A673 (cell line): ENCODE measurements around the gene CCDC102A. TPM values are rescaled to one million over a fixed set of nuclear protein-coding genes. Genes with fewer than 3 reads are reported as not detected.
"Not testable (repeated sequence)": the region's sequence is repeated elsewhere in the genome, so short reads cannot be mapped to it uniquely, and the experiment has no call there.

Source experiments
- BruUV-seq: library from RNA; stranded (reverse); fragments of 400-500 nt; replicated peaks from 2 replicates; lab custom pipeline; 2021; lab: Mats Ljungman, UMichigan
- CTCF ChIA-PET: fragments of 300-600 bp; sonication (Branson Sonifier 250); formaldehyde crosslinking; loops from one replicate; lab custom pipeline; 2022; ENCODE audit warnings: antibody characterized with exemption; lab: Charles Lee
- POLR2A ChIA-PET: fragments of 300-600 bp; sonication (Branson Sonifier 250); formaldehyde crosslinking; loops from one replicate; lab custom pipeline; 2022; ENCODE audit warnings: antibody characterized with exemption; ENCODE audit not compliant: low non-redundant PET; lab: Charles Lee
- DNase-seq: peaks from one replicate; pipeline ENCODE4 v3.0.0-alpha.2; 2015; ENCODE audit warnings: low spot score
- H3K27ac ChIP-seq: fragments of 200-600 bp; sonication (generic); 2 replicates; pipeline ENCODE4 v1.5.1; 2016; ENCODE audit warnings: mixed run types, low read depth, mild to moderate bottlenecking, mixed read lengths, antibody characterized with exemption, low read length; ENCODE audit not compliant: poor library complexity, severe bottlenecking
- H3K27me3 ChIP-seq: fragments of 200-600 bp; sonication (generic); replicated peaks from 2 replicates; pipeline ENCODE4 v1.6.1; 2017; ENCODE audit warnings: mixed run types, low read depth, mild to moderate bottlenecking, mixed read lengths, antibody characterized with exemption, low read length; ENCODE audit not compliant: insufficient read depth, poor library complexity
- H3K36me3 ChIP-seq: fragments of 200-600 bp; sonication (generic); 2 replicates; pipeline ENCODE4 v1.6.1; 2016; ENCODE audit warnings: mixed run types, mild to moderate bottlenecking, mixed read lengths, antibody characterized with exemption, low read length; ENCODE audit not compliant: insufficient read depth, poor library complexity, severe bottlenecking
- H3K4me1 ChIP-seq: fragments of 200-600 bp; sonication (generic); 2 replicates; pipeline ENCODE4 v1.6.1; 2017; ENCODE audit warnings: mixed run types, mild to moderate bottlenecking, mixed read lengths, antibody characterized with exemption, low read length; ENCODE audit not compliant: insufficient read depth, poor library complexity, severe bottlenecking
- H3K4me3 ChIP-seq: fragments of 200-600 bp; sonication (generic); 2 replicates; pipeline ENCODE4 v1.5.1; 2016; ENCODE audit warnings: low read depth, mixed run types, mild to moderate bottlenecking, mixed read lengths, low read length; ENCODE audit not compliant: poor library complexity, severe bottlenecking
- H3K9me3 ChIP-seq: fragments of 200-600 bp; sonication (generic); 2 replicates; pipeline ENCODE4 v1.6.1; 2016; ENCODE audit warnings: mixed run types, low read depth, mild to moderate bottlenecking, mixed read lengths, antibody characterized with exemption, low read length; ENCODE audit not compliant: poor library complexity, severe bottlenecking
- CTCF ChIP-seq: fragments of 300-800, 200-600 bp; sonication (generic); conservative IDR thresholded peaks from 2 replicates; pipeline ENCODE4 v1.5.1; 2017; ENCODE audit warnings: low read depth, mild to moderate bottlenecking, antibody characterized with exemption, low read length, moderate library complexity, mixed read lengths
- EZH2 ChIP-seq: fragments of 200-600 bp; sonication (generic); IDR thresholded peaks from 2 replicates; pipeline ENCODE4 v1.6.1; 2017; ENCODE audit warnings: borderline replicate concordance, low read depth, mild to moderate bottlenecking, mixed read lengths, antibody characterized with exemption, low read length; ENCODE audit not compliant: poor library complexity, severe bottlenecking
- intact Hi-C: fragments of 100-400 bp; cut with micrococcal nuclease; formaldehyde crosslinking; loops from one replicate; pipeline ENCODE4 v1.10.0; 2022; ENCODE audit not compliant: unreplicated experiment
- total RNA-seq: library from RNA; stranded (reverse); gene quantifications from 2 replicates; pipeline ENCODE4 v1.2.3, GENCODE V29; 2021

Gene CCDC102A
- total RNA-seq, 1 experiment from 2014 or later: 10.3 TPM

GRCh38 chr16:57500578-57501111, 35.7 kb downstream of the CCDC102A start:
- no TSS peak for BruUV-seq
- no peak for TF ChIP-seq CTCF
- TF ChIP-seq EZH2: no peak
- H3K4me3 ChIP-seq: no peak overlapping the region
- H3K27ac ChIP-seq: no peak overlapping the region
- H3K27me3 ChIP-seq: no peaks in the 10 kb centered on the region
- no peaks in the 10 kb centered on the region for H3K9me3 ChIP-seq
- no peaks in the 10 kb centered on the region for H3K36me3 ChIP-seq
- ChIA-PET CTCF (no interaction called here), POLR2A (no interaction called here)
- DNase-seq: no peak
- no peaks in the 10 kb centered on the region for H3K4me1 ChIP-seq
- intact Hi-C loops: no loop called here

GRCh38 chr16:57499941-57500340, 36.4 kb downstream of the CCDC102A start:
- BruUV-seq, H3K9me3 ChIP-seq, H3K4me1 ChIP-seq, H3K36me3 ChIP-seq, POLR2A ChIA-PET, intact Hi-C loops, H3K4me3 ChIP-seq, H3K27me3 ChIP-seq, H3K27ac ChIP-seq, DNase-seq: not testable (repeated sequence)
- CTCF ChIA-PET: interaction anchor here (0.7 kb wide), 1 partner anchor 622 kb away, joined by 3 read pairs; no protein-coding TSS in a partner anchor

GRCh38 chr16:57498031-57498430, 38.3 kb downstream of the CCDC102A start:
- Histone ChIP-seq H3K4me3 (no peak overlapping the region), H3K4me1 (peaks cover 5% of the 10 kb centered on the region), H3K9me3 (no peaks in the 10 kb centered on the region), H3K27me3 (no peaks in the 10 kb centered on the region), H3K27ac (no peak overlapping the region), H3K36me3 (no peaks in the 10 kb centered on the region)
- CTCF ChIA-PET: no interaction called here
- DNase-seq: no peak
- POLR2A ChIA-PET: no interaction called here
- TF ChIP-seq CTCF (no peak), EZH2 (no peak)
- BruUV-seq: no TSS peak
- intact Hi-C loops: no loop called here

GRCh38 chr16:57497121-57497520, 39.2 kb downstream of the CCDC102A start:
- no peak overlapping the region for H3K27ac ChIP-seq
- DNase-seq: no peak
- H3K27me3 ChIP-seq: no peaks in the 10 kb centered on the region
- ChIA-PET POLR2A (no interaction called here), CTCF (no interaction called here)
- H3K4me1 ChIP-seq: peaks cover 5% of the 10 kb centered on the region
- no TSS peak for BruUV-seq
- intact Hi-C loops: no loop called here
- no peaks in the 10 kb centered on the region for H3K36me3 ChIP-seq
- H3K4me3 ChIP-seq: no peak overlapping the region
- TF ChIP-seq CTCF: no peak
- TF ChIP-seq EZH2: no peak
- H3K9me3 ChIP-seq: no peaks in the 10 kb centered on the region
